ENCODE results near the gene CECR2.

Gene CECR2

GRCh38 chr22:17348464-17349103 is 20.7 kb upstream of the CECR2 start:
- H3K4me1 Mint-ChIP-seq: peaks cover 10% of the 10 kb centered on the region
- no peaks in the 10 kb centered on the region for H3K36me3 Mint-ChIP-seq
- peaks cover 11% of the 10 kb centered on the region for H3K27me3 Mint-ChIP-seq
- H3K27ac Mint-ChIP-seq: no peak overlapping the region
- H3K4me3 Mint-ChIP-seq: no peak overlapping the region
- no peak for ATAC-seq (ENCODE audit: low read depth)
- H3K9me3 Mint-ChIP-seq: no peaks in the 10 kb centered on the region
- no peak for DNase-seq (ENCODE audit: low spot score in 2 of 2)

- Mint-ChIP-seq H3K4me1 (peaks cover 7% of the 10 kb centered on the region), H3K36me3 (no peaks in the 10 kb centered on the region), H3K4me3 (no peak overlapping the region), H3K27ac (no peak overlapping the region), H3K9me3 (no peaks in the 10 kb centered on the region), H3K27me3 (peaks cover 11% of the 10 kb centered on the region)
- no peak for DNase-seq (ENCODE audit: low spot score in 2 of 2)
- ATAC-seq (ENCODE audit: low read depth): no peak
These were observed 20.1 kb upstream of the CECR2 start for GRCh38 chr22:17349172-17349571.

- Mint-ChIP-seq H3K36me3 (no peaks in the 10 kb centered on the region), H3K9me3 (no peaks in the 10 kb centered on the region), H3K4me3 (no peak overlapping the region), H3K4me1 (peaks cover 7% of the 10 kb centered on the region), H3K27ac (no peak overlapping the region), H3K27me3 (peaks cover 11% of the 10 kb centered on the region)
- ATAC-seq (ENCODE audit: low read depth) (no peak), DNase-seq (ENCODE audit: low spot score in 2 of 2) (no peak)
These were observed 19.0 kb upstream of the CECR2 start for GRCh38 chr22:17350292-17350691.

- ATAC-seq (ENCODE audit: low read depth) (no peak), DNase-seq (ENCODE audit: low spot score in 2 of 2) (no peak)
- no peaks in the 10 kb centered on the region for H3K36me3 Mint-ChIP-seq
- peaks cover 9% of the 10 kb centered on the region for H3K27me3 Mint-ChIP-seq
- H3K9me3 Mint-ChIP-seq: no peaks in the 10 kb centered on the region
- H3K27ac Mint-ChIP-seq: no peak overlapping the region
- peaks cover 7% of the 10 kb centered on the region for H3K4me1 Mint-ChIP-seq
- H3K4me3 Mint-ChIP-seq: no peak overlapping the region
These were observed 16.5 kb upstream of the CECR2 start for GRCh38 chr22:17352798-17353197.

GRCh38 chr22:17357688-17358087 is 11.6 kb upstream of the CECR2 start:
- Mint-ChIP-seq H3K27me3 (peaks cover 2% of the 10 kb centered on the region), H3K27ac (no peak overlapping the region), H3K36me3 (no peaks in the 10 kb centered on the region), H3K9me3 (no peaks in the 10 kb centered on the region), H3K4me1 (no peaks in the 10 kb centered on the region), H3K4me3 (no peak overlapping the region)
- ATAC-seq (ENCODE audit: low read depth) (no peak), DNase-seq (ENCODE audit: low spot score in 2 of 2) (no peak)

- Mint-ChIP-seq H3K4me1 (no peaks in the 10 kb centered on the region), H3K27me3 (peaks cover 4% of the 10 kb centered on the region), H3K27ac (no peak overlapping the region), H3K36me3 (no peaks in the 10 kb centered on the region), H3K4me3 (no peak overlapping the region), H3K9me3 (no peaks in the 10 kb centered on the region)
- ATAC-seq (ENCODE audit: low read depth): no peak
- DNase-seq (ENCODE audit: low spot score in 2 of 2): no peak
These were observed 10.8 kb upstream of the CECR2 start for GRCh38 chr22:17358415-17358814.

GRCh38 chr22:17359501-17359900 is 9.8 kb upstream of the CECR2 start:
- Mint-ChIP-seq H3K4me3 (no peak overlapping the region), H3K36me3 (no peaks in the 10 kb centered on the region), H3K9me3 (no peaks in the 10 kb centered on the region), H3K4me1 (no peaks in the 10 kb centered on the region), H3K27ac (no peak overlapping the region), H3K27me3 (peaks cover 4% of the 10 kb centered on the region)
- ATAC-seq (ENCODE audit: low read depth): no peak
- DNase-seq (ENCODE audit: low spot score in 2 of 2): no peak

GRCh38 chr22:17366329-17366728 is 2.9 kb upstream of the CECR2 start:
- Mint-ChIP-seq H3K9me3 (peaks cover 1% of the 10 kb centered on the region), H3K36me3 (peaks cover 2% of the 10 kb centered on the region), H3K4me3 (no peak overlapping the region), H3K4me1 (peaks cover 14% of the 10 kb centered on the region), H3K27ac (no peak overlapping the region), H3K27me3 (peaks cover 27% of the 10 kb centered on the region)
- DNase-seq (ENCODE audit: low spot score in 2 of 2) (no peak), ATAC-seq (ENCODE audit: low read depth) (no peak)

- ATAC-seq (ENCODE audit: low read depth) (peak; percentile 28), DNase-seq (ENCODE audit: low spot score in 2 of 2) (no peak)
- Mint-ChIP-seq H3K36me3 (peaks cover 2% of the 10 kb centered on the region), H3K27me3 (peaks cover 28% of the 10 kb centered on the region), H3K27ac (no peak overlapping the region), H3K4me1 (peaks cover 14% of the 10 kb centered on the region), H3K9me3 (peaks cover 1% of the 10 kb centered on the region), H3K4me3 (no peak overlapping the region)
These were observed 2.4 kb upstream of the CECR2 start for GRCh38 chr22:17366830-17367229.

- H3K27me3 Mint-ChIP-seq: peaks cover 26% of the 10 kb centered on the region
- H3K4me3 Mint-ChIP-seq: peak overlapping the region; percentile 80
- no peak overlapping the region for H3K27ac Mint-ChIP-seq
- peaks cover 2% of the 10 kb centered on the region for H3K36me3 Mint-ChIP-seq
- DNase-seq (ENCODE audit: low spot score in 2 of 2): no peak
- H3K4me1 Mint-ChIP-seq: peaks cover 14% of the 10 kb centered on the region
- H3K9me3 Mint-ChIP-seq: peaks cover 1% of the 10 kb centered on the region
- no peak for ATAC-seq (ENCODE audit: low read depth)
These were observed 1.1 kb upstream of the CECR2 start for GRCh38 chr22:17368144-17368543.

- peaks cover 26% of the 10 kb centered on the region for H3K27me3 Mint-ChIP-seq
- peak overlapping the region; percentile 80 for H3K4me3 Mint-ChIP-seq
- H3K27ac Mint-ChIP-seq: no peak overlapping the region
- ATAC-seq (ENCODE audit: low read depth) (peak; percentile 18), DNase-seq (ENCODE audit: low spot score in 2 of 2) (peak in 1 of 2 donors; percentile 22)
- H3K36me3 Mint-ChIP-seq: peaks cover 2% of the 10 kb centered on the region
- peaks cover 14% of the 10 kb centered on the region for H3K4me1 Mint-ChIP-seq
- peaks cover 1% of the 10 kb centered on the region for H3K9me3 Mint-ChIP-seq
These were observed 464 bp upstream of the CECR2 start for GRCh38 chr22:17368554-17369438.

GRCh38 chr22:17370026-17370765 is 936 bp downstream of the CECR2 start:
- peaks cover 1% of the 10 kb centered on the region for H3K9me3 Mint-ChIP-seq
- H3K36me3 Mint-ChIP-seq: peaks cover 2% of the 10 kb centered on the region
- peak overlapping the region; percentile 73 for H3K4me3 Mint-ChIP-seq
- H3K4me1 Mint-ChIP-seq: peaks cover 14% of the 10 kb centered on the region
- H3K27me3 Mint-ChIP-seq: peaks cover 26% of the 10 kb centered on the region
- DNase-seq (ENCODE audit: low spot score in 2 of 2) (peak in 1 of 2 donors; percentile 3), ATAC-seq (ENCODE audit: low read depth) (no peak)
- no peak overlapping the region for H3K27ac Mint-ChIP-seq

- peaks cover 26% of the 10 kb centered on the region for H3K27me3 Mint-ChIP-seq
- DNase-seq (ENCODE audit: low spot score in 2 of 2) (no peak), ATAC-seq (ENCODE audit: low read depth) (no peak)
- no peak overlapping the region for H3K27ac Mint-ChIP-seq
- H3K36me3 Mint-ChIP-seq: peaks cover 2% of the 10 kb centered on the region
- peaks cover 14% of the 10 kb centered on the region for H3K4me1 Mint-ChIP-seq
- H3K9me3 Mint-ChIP-seq: peaks cover 1% of the 10 kb centered on the region
- peak overlapping the region; percentile 73 for H3K4me3 Mint-ChIP-seq
These were observed 1.6 kb downstream of the CECR2 start for GRCh38 chr22:17370766-17371432.
